IPS-15b (cell line): ENCODE results near the gene RGS3.
A peak's percentile ranks its signal among the peaks of the same experiment; 100 is the strongest.
"Not testable (repeated sequence)": the region's sequence is repeated elsewhere in the genome, so short reads cannot be mapped to it uniquely, and the experiment has no call there.

Experiments used
- H3K27me3 ChIP-seq: one replicate; pipeline ENCODE4 v1.6.1; 2013; ENCODE audit warnings: low read length; ENCODE audit not compliant: control insufficient read depth, insufficient read depth
- H3K36me3 ChIP-seq: one replicate; pipeline ENCODE4 v1.6.1; 2013; ENCODE audit warnings: low read length; ENCODE audit not compliant: control insufficient read depth, insufficient read depth
- H3K4me1 ChIP-seq: one replicate; pipeline ENCODE4 v1.6.1; 2013; ENCODE audit warnings: mild to moderate bottlenecking, low read length; ENCODE audit not compliant: control insufficient read depth, insufficient read depth
- H3K4me3 ChIP-seq: one replicate; pipeline ENCODE4 v1.5.1; 2013; ENCODE audit warnings: low read depth, low read length
- H3K9ac ChIP-seq: one replicate; pipeline ENCODE4 v1.6.1; 2013; ENCODE audit warnings: low read depth, mild to moderate bottlenecking, low read length
- H3K9me3 ChIP-seq: one replicate; pipeline ENCODE4 v1.6.1; 2013; ENCODE audit warnings: mild to moderate bottlenecking, low read length; ENCODE audit not compliant: control insufficient read depth, insufficient read depth

The RGS3 gene

DNA sequence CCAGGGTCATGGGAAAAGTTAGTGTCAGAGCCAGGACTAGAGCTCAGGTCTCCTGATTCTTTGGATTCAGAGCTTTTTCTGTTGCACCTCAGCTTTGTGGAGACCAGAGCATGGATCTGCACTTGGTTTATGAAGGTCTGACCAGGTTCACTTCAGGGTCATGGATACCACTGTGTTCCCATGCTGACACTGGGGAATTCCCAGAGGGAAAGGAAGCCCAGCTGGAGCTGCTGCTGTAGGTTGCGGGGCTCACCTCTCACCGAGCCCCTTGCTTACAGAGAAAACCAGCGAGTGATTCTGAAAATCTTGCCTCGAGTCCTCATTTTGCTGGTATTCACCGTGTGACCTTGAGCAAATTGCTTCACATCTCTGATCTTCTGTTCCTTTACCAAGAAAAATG lies 83.0 kb downstream of the RGS3 start:
- Histone ChIP-seq H3K9me3 (no peaks in the 10 kb centered on the region), H3K36me3 (no peaks in the 10 kb centered on the region), H3K4me1 (peaks cover 6% of the 10 kb centered on the region), H3K27me3 (no peaks in the 10 kb centered on the region), H3K9ac (no peak overlapping the region), H3K4me3 (no peak overlapping the region)

- H3K4me3 ChIP-seq, result no peak overlapping the region
Observed at GRCh38 chr9:113547501-113547900, 84.0 kb downstream of the RGS3 start.

GRCh38 chr9:113548221-113549041 lies 84.9 kb downstream of the RGS3 start:
- Histone ChIP-seq H3K36me3 (no peaks in the 10 kb centered on the region), H3K27me3 (no peaks in the 10 kb centered on the region), H3K4me1 (peaks cover 6% of the 10 kb centered on the region), H3K9ac (no peak overlapping the region), H3K4me3 (no peak overlapping the region), H3K9me3 (no peaks in the 10 kb centered on the region)

More at GRCh38 chr9:113547501-113547900, 84.0 kb downstream of the RGS3 start:
- Histone ChIP-seq H3K36me3 (no peaks in the 10 kb centered on the region), H3K9ac (no peak overlapping the region), H3K27me3 (no peaks in the 10 kb centered on the region), H3K9me3 (no peaks in the 10 kb centered on the region), H3K4me1 (peaks cover 6% of the 10 kb centered on the region)

- H3K4me1 ChIP-seq, H3K36me3 ChIP-seq: not testable (repeated sequence)
Observed at GRCh38 chr9:113549892-113550291, 86.4 kb downstream of the RGS3 start.

GRCh38 chr9:113556877-113557593 lies 93.5 kb downstream of the RGS3 start:
- Histone ChIP-seq H3K36me3 (no peaks in the 10 kb centered on the region), H3K4me1 (no peaks in the 10 kb centered on the region), H3K9ac (no peak overlapping the region), H3K9me3 (no peaks in the 10 kb centered on the region), H3K27me3 (no peaks in the 10 kb centered on the region), H3K4me3 (no peak overlapping the region)

More at GRCh38 chr9:113549892-113550291, 86.4 kb downstream of the RGS3 start:
- not testable (repeated sequence) for H3K4me3 ChIP-seq, H3K9ac ChIP-seq, H3K9me3 ChIP-seq, H3K27me3 ChIP-seq

GRCh38 chr9:113558632-113559502 lies 95.3 kb downstream of the RGS3 start:
- no peaks in the 10 kb centered on the region for H3K9me3 ChIP-seq
- H3K4me1 ChIP-seq, result no peaks in the 10 kb centered on the region
- peak overlapping the region; percentile 12 for H3K9ac ChIP-seq
- no peaks in the 10 kb centered on the region for H3K27me3 ChIP-seq
- no peaks in the 10 kb centered on the region for H3K36me3 ChIP-seq
- H3K4me3 ChIP-seq, result no peak overlapping the region

DNA sequence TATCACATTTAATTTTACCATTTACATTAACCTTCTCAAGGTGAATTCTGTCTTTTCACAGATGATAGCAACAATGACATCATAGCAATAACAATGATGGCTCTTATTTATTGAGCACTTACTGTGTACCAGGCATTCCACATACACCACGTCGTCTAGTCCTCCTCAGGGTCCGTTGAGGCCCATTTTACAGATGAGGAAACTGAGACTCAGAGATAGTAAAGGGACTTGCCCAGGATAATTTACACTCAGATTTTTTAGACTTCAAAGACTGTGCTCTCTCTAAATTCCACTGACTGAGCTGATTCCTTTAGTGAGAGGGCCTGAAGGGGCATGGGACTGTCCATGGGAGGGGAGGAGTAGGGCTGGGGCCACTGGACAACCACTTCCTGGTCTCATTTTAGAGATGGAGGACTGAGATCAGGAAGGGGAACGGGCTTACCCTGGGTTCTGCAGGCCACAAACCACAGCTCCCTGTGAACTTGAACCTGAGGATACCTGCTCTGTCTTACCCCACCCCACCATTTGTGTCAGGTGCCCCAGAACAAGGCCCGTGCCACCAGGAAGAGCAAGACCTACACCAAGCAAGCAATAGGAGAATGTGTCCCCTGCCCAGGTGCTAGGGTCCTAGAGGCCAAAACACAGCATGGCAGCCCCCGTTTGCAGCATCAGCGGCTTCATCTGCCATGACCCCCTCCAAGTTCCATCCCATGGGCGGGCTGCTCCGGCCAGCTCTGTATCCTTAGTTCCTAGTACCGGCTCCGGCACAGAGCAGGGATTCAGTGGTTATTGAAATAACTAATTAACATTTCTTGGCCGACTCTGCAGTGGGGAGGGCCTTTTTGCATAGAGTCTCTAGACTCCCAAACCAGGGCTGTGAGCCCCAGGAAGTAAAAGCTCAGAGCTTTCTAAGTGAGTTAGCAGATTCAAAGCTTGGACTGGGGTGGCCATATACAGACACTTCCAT lies 96.6 kb downstream of the RGS3 start:
- Histone ChIP-seq H3K4me3 (no peak overlapping the region), H3K27me3 (peaks cover 3% of the 10 kb centered on the region), H3K9me3 (no peaks in the 10 kb centered on the region), H3K4me1 (peaks cover 4% of the 10 kb centered on the region), H3K36me3 (no peaks in the 10 kb centered on the region), H3K9ac (no peak overlapping the region)

DNA sequence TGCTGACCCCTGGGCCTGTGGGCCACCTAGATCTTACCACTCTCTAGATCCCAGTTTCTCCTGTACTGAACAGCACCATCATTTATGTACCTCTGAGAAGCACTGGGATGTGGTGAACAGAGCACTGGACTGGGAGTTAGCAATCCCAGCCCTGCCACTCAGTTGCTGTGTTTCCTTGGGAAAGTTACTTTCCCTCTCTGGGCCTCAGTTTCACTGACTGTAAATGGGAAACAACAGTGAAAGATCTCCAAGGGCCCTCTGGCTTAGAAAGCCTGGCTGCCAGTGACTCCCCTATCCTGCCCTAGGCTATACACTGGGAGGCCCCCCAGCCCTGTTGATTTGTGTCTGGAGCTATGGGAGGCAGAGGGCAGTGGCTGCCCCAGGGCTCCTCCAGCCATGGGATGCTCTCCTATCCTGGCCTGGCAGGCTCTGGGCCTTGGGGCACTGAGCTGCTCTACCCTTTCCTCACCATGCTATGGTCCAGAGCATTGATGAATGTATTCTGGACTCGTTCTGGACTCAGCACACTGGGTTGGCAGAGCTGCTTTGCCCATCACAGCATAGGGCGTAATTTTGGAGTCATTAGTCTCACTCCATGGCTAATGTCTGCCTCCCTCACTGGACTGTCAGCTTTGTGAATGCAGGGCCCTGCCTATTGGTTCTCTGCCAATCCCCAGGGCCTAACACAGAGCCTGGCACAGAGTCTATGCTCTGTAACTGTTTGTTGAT lies 99.3 kb downstream of the RGS3 start:
- Histone ChIP-seq H3K4me1 (peaks cover 4% of the 10 kb centered on the region), H3K4me3 (no peak overlapping the region), H3K9ac (no peak overlapping the region), H3K36me3 (no peaks in the 10 kb centered on the region), H3K27me3 (peaks cover 3% of the 10 kb centered on the region), H3K9me3 (no peaks in the 10 kb centered on the region)

- Histone ChIP-seq H3K9ac (peak overlapping the region; percentile 60), H3K36me3 (no peaks in the 10 kb centered on the region), H3K9me3 (no peaks in the 10 kb centered on the region), H3K4me3 (peak overlapping the region; percentile 54), H3K27me3 (peaks cover 3% of the 10 kb centered on the region), H3K4me1 (peaks cover 4% of the 10 kb centered on the region)
Observed at GRCh38 chr9:113563826-113564497, 100.4 kb downstream of the RGS3 start.
